ENCODE measurements around the gene TOR1AIP2.
"Not testable (repeated sequence)": the region's sequence is repeated elsewhere in the genome, so short reads cannot be mapped to it uniquely, and the experiment has no call there.

Gene TOR1AIP2

DNA sequence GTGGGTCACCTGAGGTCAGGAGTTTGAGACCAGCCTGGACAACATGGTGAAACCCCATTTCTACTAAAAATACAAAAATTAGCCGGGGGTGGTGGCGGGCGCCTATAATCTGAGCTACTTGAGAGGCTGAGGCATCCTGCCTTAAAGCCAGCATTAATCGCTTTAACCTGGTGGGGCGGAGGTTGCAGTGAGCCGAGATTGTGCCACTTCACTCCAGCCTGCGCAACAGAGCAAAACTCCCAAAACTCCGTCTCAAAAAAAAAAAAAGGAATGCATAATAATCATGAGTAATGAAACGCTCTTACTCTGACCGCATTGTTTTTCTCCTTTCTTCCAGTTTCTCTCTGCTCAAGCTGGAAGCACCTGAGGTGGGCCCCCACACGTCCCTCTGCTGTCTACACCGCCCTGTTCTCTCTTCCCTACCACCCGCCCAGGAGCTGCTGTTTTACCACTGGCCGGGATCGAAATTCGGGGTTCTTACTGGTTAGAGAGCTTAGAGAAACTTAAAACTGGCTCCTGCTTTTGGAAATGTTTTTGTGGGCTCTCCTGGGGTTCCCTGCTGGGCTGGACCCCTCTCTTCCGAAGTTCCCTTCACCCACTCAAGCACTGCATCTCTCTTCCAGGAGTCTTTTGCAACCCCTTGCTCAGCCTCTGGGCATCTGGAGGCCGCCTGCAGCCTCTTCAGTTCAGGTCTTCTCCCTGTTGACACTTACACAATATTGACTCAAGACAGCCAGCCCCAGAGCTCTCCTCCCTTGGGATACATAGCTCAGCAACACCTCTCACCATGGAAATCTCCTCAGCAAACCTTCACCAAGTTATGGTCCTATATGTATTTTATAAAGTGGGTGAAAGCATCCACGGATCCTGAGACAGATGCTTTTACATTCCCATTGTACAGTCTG, 72.1 kb downstream of the TOR1AIP2 start:
- no peak for DNase-seq

GRCh38 chr1:179804417-179804816, 73.2 kb downstream of the TOR1AIP2 start:
- not testable (repeated sequence) for DNase-seq

DNA sequence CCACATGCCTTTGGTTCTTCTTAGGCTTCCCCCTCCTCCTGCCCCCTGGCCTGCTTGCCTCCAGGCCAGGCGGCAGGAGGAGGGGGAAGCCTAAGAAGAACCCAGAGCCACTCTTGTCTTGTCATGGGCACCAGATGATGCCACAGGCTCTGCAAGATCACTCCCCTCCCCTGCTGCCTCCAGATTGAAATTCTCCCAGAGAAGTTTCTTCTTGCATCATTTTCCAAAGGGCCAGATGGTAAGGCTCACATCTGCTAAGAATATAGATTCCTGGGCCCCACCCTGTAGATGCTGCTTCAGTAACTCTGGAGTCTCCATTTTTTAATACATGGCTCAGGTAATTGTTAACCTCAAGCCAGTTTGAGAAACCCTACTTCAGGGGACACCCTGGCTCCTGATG, 73.7 kb downstream of the TOR1AIP2 start:
- no peak for DNase-seq

DNA sequence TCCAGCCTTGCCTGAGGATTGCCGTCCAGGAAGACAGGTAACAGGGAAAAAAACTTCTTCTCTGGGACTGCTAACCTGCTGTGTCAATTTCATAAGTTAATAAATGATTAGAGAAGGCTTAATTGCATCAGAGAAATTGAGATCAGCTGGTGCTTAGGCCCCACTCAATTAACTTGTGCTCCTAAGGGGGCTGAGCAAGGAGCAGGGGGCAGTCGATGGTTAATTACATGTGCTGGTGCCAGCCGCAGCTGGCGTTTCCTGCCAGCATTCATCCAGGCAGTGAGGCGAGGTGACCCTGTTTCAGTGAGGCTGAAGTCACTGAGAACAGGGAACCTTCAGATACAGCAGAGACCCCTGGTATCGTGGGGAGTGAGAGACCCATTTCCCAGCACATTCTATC, 74.5 kb downstream of the TOR1AIP2 start:
- no peak for DNase-seq

GRCh38 chr1:179800481-179800880, 77.1 kb downstream of the TOR1AIP2 start:
- no peak for DNase-seq

GRCh38 chr1:179798864-179799516, 78.6 kb downstream of the TOR1AIP2 start:
- no peak for DNase-seq

- no peak for DNase-seq
These were observed 79.3 kb downstream of the TOR1AIP2 start for GRCh38 chr1:179798213-179798863.

DNA sequence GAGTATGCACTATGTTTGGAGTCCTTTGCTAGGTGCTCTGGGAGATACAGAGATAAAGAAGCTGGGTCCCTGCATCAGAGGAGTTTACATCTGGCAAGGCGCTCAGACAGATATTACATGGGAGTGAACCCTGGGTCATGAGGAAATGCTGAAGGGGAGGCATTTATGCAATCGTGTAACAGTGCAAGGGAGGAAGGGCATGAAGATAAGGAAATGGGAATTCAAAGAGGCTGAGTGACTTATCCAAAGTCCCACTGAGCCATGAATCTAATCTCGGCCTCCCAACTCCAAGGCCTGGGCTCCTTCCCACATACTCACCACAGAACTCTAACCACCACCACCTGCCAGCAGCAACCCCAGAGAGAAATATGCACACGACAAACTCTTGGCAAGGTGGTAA, 82.9 kb downstream of the TOR1AIP2 start:
- DNase-seq = no peak

DNA sequence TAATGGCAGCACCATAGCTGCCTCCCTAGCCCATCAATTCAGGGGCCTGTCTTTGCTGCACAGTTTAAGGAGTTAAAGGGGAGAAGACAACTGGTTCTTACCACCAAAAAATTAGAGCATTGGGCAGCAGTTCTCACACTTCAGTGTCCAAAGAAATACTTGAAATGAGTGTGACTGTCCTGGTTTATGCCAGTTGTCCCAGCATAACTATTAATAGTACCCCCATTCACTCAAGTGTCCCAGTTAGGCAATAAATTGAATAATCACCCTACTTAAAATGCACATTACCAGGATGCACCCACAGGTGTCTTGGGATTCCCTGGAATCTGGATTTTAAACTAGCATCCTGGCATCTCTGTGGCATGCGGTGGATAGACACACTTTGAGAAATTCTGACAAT, 83.5 kb downstream of the TOR1AIP2 start:
- no peak for DNase-seq

GRCh38 chr1:179793281-179793680, 84.3 kb downstream of the TOR1AIP2 start:
- DNase-seq = no peak
